ENCODE results near the gene TMEM53.
"Not testable (repeated sequence)": the region's sequence is repeated elsewhere in the genome, so short reads cannot be mapped to it uniquely, and the experiment has no call there.

The TMEM53 gene

GRCh38 chr1:44707112-44707881 is 33.0 kb upstream of the TMEM53 start:
- no peak for DNase-seq (ENCODE audit: low spot score)
- no peak for TF ChIP-seq CTCF (IDR thresholded peaks at IDR 0.05; ENCODE audit: extremely low read depth, missing control alignments)

GRCh38 chr1:44705938-44706337 is 31.7 kb upstream of the TMEM53 start:
- TF ChIP-seq CTCF (IDR thresholded peaks at IDR 0.05; ENCODE audit: extremely low read depth, missing control alignments) = no peak
- no peak for DNase-seq (ENCODE audit: low spot score)

- DNase-seq (ENCODE audit: low spot score) = no peak
Observed at GRCh38 chr1:44705470-44705869, 31.2 kb upstream of the TMEM53 start.

GRCh38 chr1:44701141-44701573 is 26.9 kb upstream of the TMEM53 start:
- TF ChIP-seq CTCF (IDR thresholded peaks at IDR 0.05; ENCODE audit: extremely low read depth, missing control alignments) = no peak
- no peak for DNase-seq (ENCODE audit: low spot score)

More at GRCh38 chr1:44705470-44705869, 31.2 kb upstream of the TMEM53 start:
- TF ChIP-seq CTCF (IDR thresholded peaks at IDR 0.05; ENCODE audit: extremely low read depth, missing control alignments) = no peak

DNA sequence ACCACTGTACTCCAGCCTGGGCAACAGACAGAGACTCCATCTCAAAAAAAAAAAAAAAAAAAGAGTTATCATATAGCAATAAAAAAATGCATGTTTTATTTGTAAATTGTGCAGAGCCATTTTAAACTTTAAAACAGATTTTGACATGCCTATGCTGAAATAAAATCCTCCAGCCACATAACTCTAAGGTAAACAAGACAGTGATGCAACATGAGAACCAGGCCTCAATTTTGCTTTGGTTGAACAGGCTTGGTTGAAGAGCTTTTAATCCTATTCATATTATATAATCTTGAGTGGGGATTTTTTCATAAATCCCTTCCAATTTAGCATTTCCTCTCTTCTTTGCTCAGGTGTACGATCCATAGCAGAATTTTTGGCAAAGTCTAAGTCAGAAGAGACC is 26.3 kb upstream of the TMEM53 start:
- no peak for DNase-seq (ENCODE audit: low spot score)
- no peak for TF ChIP-seq CTCF (IDR thresholded peaks at IDR 0.05; ENCODE audit: extremely low read depth, missing control alignments)

DNA sequence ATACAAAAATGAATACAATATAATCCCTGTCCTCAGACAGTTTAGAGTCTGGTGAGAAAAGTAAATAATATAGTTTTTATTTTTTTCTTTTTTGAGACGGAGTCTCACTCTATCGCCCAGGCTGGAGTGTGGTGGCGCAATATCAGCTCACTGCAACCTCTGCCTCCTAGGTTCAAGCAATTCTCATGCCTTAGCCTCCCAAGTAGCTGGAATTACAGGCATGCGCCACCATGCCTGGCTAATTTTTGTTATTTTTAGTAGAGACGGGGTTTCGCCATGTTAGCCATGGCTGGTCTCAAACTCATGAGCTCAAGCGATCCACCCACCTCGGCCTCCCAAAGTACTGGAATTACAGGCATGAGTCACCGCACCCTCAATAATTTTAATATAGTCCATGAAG is 25.1 kb upstream of the TMEM53 start:
- DNase-seq (ENCODE audit: low spot score) = not testable (repeated sequence)

GRCh38 chr1:44698138-44698537 is 23.9 kb upstream of the TMEM53 start:
- no peak for DNase-seq (ENCODE audit: low spot score)
- no peak for TF ChIP-seq CTCF (IDR thresholded peaks at IDR 0.05; ENCODE audit: extremely low read depth, missing control alignments)

DNA sequence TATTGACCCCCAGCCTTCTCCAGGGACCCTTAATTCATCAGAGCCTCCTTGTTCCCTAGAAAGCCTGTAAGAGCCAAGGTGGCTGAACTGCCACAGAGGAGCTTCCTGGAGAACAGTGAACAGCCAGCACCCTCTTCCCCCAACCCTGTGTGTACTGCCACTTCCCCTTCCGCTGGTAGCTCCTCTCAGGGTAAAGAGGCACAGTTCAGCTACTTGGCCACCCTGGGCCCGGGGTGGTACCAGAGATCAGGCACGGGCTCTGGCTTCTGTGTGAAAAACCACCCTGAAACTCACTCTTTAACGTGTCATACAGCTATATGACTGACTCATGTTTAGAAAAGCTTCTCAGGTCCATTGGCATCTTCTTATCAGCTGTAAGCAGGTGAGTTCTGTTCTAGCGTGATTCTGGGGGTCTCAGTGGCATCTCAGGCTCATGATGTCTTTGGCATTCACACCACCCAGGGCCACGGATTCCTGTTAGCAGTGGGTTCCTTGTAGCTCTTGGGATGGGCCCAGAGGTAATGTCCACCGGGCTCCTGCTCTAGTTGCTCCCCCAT is 22.6 kb upstream of the TMEM53 start:
- TF ChIP-seq CTCF (IDR thresholded peaks at IDR 0.05; ENCODE audit: extremely low read depth, missing control alignments) = no peak
- DNase-seq (ENCODE audit: low spot score) = no peak
